Measurements from ENCODE around the gene SYT14. TPM values are rescaled to one million over a fixed set of nuclear protein-coding genes. Genes with fewer than 3 reads are reported as not detected.

The SYT14 gene
- 0.28 and 0.89 TPM in 2 replicates for total RNA-seq

DNA sequence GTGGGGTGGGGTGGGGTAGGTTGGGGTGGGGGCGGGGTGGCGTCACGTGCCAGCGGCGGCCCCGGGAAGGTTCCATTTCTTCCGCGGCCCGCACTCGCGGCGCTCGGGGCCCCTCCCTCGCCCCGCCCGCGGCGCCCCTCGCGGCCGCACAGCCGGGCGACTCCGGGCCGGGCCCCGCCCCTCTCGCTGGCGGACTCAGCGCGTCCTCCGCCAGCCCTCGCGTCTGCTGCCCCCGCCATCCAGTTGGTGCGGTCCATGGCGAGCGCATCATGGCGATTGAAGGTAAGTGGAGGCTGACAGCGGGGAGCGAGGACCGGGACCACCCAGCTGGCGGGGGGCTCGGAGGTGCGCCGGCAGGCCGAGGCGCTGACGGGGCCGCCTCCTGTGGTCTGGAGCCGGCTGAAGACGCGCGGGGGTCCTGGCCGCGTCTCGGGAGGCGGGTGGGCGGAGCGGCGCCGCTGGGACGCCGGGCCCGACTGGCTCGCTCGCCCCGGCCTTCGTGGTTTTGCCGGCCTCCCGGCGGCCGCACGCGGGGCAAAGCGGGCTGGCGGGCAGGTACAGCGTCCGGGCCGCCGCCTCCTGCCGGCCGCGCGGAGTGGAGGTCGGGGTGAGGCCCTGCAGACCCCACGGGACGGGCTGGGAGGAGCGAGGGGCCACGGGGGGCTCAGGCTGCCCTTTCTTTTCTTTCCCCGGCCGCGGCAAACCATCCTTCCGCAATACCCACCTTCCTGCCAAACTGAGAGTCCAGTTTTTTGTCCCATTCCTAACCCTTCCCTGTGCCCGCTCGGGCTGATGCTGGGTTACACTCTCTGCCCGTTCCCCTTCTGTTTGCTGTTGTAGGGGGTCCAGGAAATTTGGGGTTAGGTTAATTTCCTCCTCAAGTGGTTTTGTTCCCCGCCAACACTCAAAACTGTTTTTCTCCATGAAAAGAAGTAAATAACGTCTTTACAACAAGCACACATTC lies at the start of gene SYT14:
TSS of gene SYT14 (plus strand) at position 222 of the 964 bp plus-strand sequence. CDS start at position 270, 48 bp downstream.

Other genes with a start within 250 kb of the SYT14 start
- 1.2 and 41.6 TPM in 2 replicates for gene HSD11B1, start 233.4 kb upstream of the SYT14 start, total RNA-seq
- gene TRAF3IP3, start 182.2 kb upstream of the SYT14 start, total RNA-seq, result not detected in 2 replicates
- 2.4 TPM in 2 replicates for gene C1orf74, start 153.7 kb upstream of the SYT14 start, total RNA-seq
- gene IRF6, start 132.1 kb upstream of the SYT14 start, total RNA-seq, result 0.05 and 0.59 TPM in 2 replicates
- gene UTP25, start 110.2 kb upstream of the SYT14 start, total RNA-seq, result 9.2 and 12.7 TPM in 2 replicates